K562 (cell line): ENCODE data around the gene C1orf105. TPM values are rescaled to one million over a fixed set of nuclear protein-coding genes. Genes with fewer than 3 reads are reported as not detected.
A peak's percentile ranks its signal among the peaks of the same experiment; 100 is the strongest.

Source experiments
- ATAC-seq: fragments of 200-7000 bp; cut with Tn5 transposase; 3 replicates; pipeline ENCODE4 v1.9.1; 2020; ENCODE audit warnings: moderate library complexity
- BruUV-seq: library from RNA; stranded (reverse); fragments of 400-500 nt; replicated peaks from 2 replicates; lab custom pipeline; 2021; lab: Mats Ljungman, UMichigan
- CTCF ChIA-PET: fragments of 300-600 bp; formaldehyde crosslinking; extraction: SDS; loops from one replicate; lab custom pipeline; 2021; ENCODE audit warnings: low intra/inter-chr PET ratio; lab: Yijun Ruan, JAX
- POLR2A ChIA-PET: fragments of 300-600, 350-650 bp; sonication (Branson Sonifier 250); formaldehyde crosslinking; extraction: SDS; loops from one replicate; lab custom pipeline; 2021; ENCODE audit warnings: antibody characterized with exemption, inconsistent platforms; lab: Yijun Ruan, JAX
- DNase-seq, 4 experiments: peaks; one replicate each; pipeline versions ENCODE4 v3.0.0 to v3.0.0-alpha.2; 2011 to 2018; ENCODE audit warnings: low spot score in 3 of 4, mixed read lengths in 3 of 4; ENCODE audit errors: extremely low read depth in 1 of 4
- FAIRE-seq: peaks from 2 replicates; lab custom pipeline; 2011; peaks lifted over from hg19 to GRCh38; lab: Jason Lieb, UNC
- H2AFZ ChIP-seq: 2 replicates; pipeline ENCODE4 v1.6.0; 2011; ENCODE audit warnings: low read depth, low read length, control low read depth, inconsistent platforms
- H3K27ac ChIP-seq: fragments of 200-600 bp; 3 replicates; pipeline ENCODE4 v1.8.0; 2011; ENCODE audit warnings: low read depth, mild to moderate bottlenecking, control low read depth, inconsistent platforms, low read length, moderate library complexity, mixed read lengths; ENCODE audit errors: extremely low read depth
- H3K27me3 ChIP-seq, 2 experiments: fragments of 300-600 bp in 1 of 2; 2 replicates in 1 of 2; 3 replicates in 1 of 2; pipeline versions ENCODE4 v1.6.0 to v1.8.0; 2011; ENCODE audit warnings: inconsistent platforms in 2 of 2, low read length in 2 of 2, mild to moderate bottlenecking in 1 of 2, mixed read lengths in 1 of 2, moderate library complexity in 1 of 2; ENCODE audit not compliant: control insufficient read depth in 2 of 2, insufficient read depth in 2 of 2
- H3K36me3 ChIP-seq: fragments of 300-600 bp; 3 replicates; pipeline ENCODE4 v1.8.0; 2011; ENCODE audit warnings: mild to moderate bottlenecking, low read length, inconsistent platforms; ENCODE audit not compliant: control insufficient read depth, insufficient read depth
- H3K4me1 ChIP-seq, 2 experiments: fragments of 200-600 bp in 1 of 2; replicated peaks in 1 of 2; 2 replicates in 1 of 2; 3 replicates in 1 of 2; pipeline versions ENCODE4 v1.5.1 to v1.8.0; 2011; ENCODE audit warnings: inconsistent platforms in 2 of 2, low read length in 2 of 2, mild to moderate bottlenecking in 1 of 2, mixed read lengths in 1 of 2, moderate library complexity in 1 of 2; ENCODE audit not compliant: control insufficient read depth in 2 of 2, insufficient read depth in 2 of 2
- H3K4me2 ChIP-seq: 2 replicates; pipeline ENCODE4 v1.6.1; 2011; ENCODE audit warnings: low read length, control low read depth, inconsistent platforms, mixed read lengths; ENCODE audit not compliant: insufficient read depth
- H3K4me3 ChIP-seq: fragments of 200-600 bp; sonication (generic), shearing (Covaris generic); 2 replicates; pipeline ENCODE4 v1.5.1; 2016; ENCODE audit warnings: control low read depth, inconsistent platforms
- H3K79me2 ChIP-seq: fragments of 200-600 bp; 3 replicates; pipeline ENCODE4 v1.8.0; 2011; ENCODE audit warnings: low read length, inconsistent platforms; ENCODE audit not compliant: control insufficient read depth, insufficient read depth
- H3K9ac ChIP-seq, 2 experiments: 2 replicates each; pipeline versions ENCODE4 v1.6.0 to v1.6.1; 2011; ENCODE audit warnings: low read depth in 2 of 2, low read length in 2 of 2, control low read depth in 1 of 2, inconsistent platforms in 1 of 2, mild to moderate bottlenecking in 1 of 2, mixed read lengths in 1 of 2; ENCODE audit not compliant: insufficient read depth in 1 of 2
- H3K9me1 ChIP-seq: one replicate; pipeline ENCODE4 v1.6.0; 2011; ENCODE audit warnings: inconsistent platforms, mild to moderate bottlenecking, low read length, moderate library complexity; ENCODE audit not compliant: control insufficient read depth, insufficient read depth
- H3K9me3 ChIP-seq: replicated peaks from 2 replicates; pipeline ENCODE4 v1.5.1; 2011; ENCODE audit warnings: low read depth, low read length, inconsistent platforms; ENCODE audit not compliant: control insufficient read depth, insufficient read depth
- H4K20me1 ChIP-seq: replicated peaks from 2 replicates; pipeline ENCODE4 v1.6.1; 2011; ENCODE audit warnings: low read length, inconsistent platforms, mixed read lengths; ENCODE audit not compliant: control insufficient read depth, insufficient read depth
- BCOR ChIP-seq: fragments of 450-650 bp; IDR thresholded peaks from 2 replicates; pipeline ENCODE4 v1.6.1; 2016
- BDP1 ChIP-seq: IDR thresholded peaks from 3 replicates; pipeline ENCODE4 v1.6.1; 2011; ENCODE audit not compliant: insufficient read length, insufficient read depth
- CHAMP1 ChIP-seq: fragments of 450-650 bp; IDR thresholded peaks from 2 replicates; pipeline ENCODE4 v1.6.1; 2016; ENCODE audit warnings: mild to moderate bottlenecking
- ELK3 ChIP-seq: fragments of 450-650 bp; formaldehyde crosslinking; IDR thresholded peaks from 2 replicates; pipeline ENCODE4 v1.4.0; 2020; ENCODE audit warnings: mild to moderate bottlenecking
- NFRKB ChIP-seq: fragments of 450-650 bp; IDR thresholded peaks from 2 replicates; pipeline ENCODE4 v1.6.1; 2016; ENCODE audit warnings: low read depth
- PTBP1 ChIP-seq: fragments of 200-400 bp; formaldehyde crosslinking; IDR thresholded peaks from 2 replicates; pipeline ENCODE4 v1.6.1; 2017; ENCODE audit warnings: low read depth, low read length
- RBM14 ChIP-seq: fragments of 200-400 bp; formaldehyde crosslinking; IDR thresholded peaks from 2 replicates; pipeline ENCODE4 v1.6.1; 2018; ENCODE audit warnings: low read depth, mild to moderate bottlenecking, low read length, moderate library complexity, borderline replicate concordance; ENCODE audit not compliant: insufficient read depth
- SMAD2 ChIP-seq: fragments of 150-350 bp; IDR thresholded peaks from 2 replicates; pipeline ENCODE4 v1.6.1; 2014; ENCODE audit warnings: low read depth, mild to moderate bottlenecking, low read length
- SNRNP70 ChIP-seq: fragments of 200-400 bp; formaldehyde crosslinking; optimal IDR thresholded peaks from 2 replicates; pipeline ENCODE3; 2017; ENCODE audit warnings: low read depth, low read length
- SRSF3 ChIP-seq: fragments of 200-400 bp; formaldehyde crosslinking; IDR thresholded peaks from 2 replicates; pipeline ENCODE4 v1.6.1; 2016; ENCODE audit warnings: mild to moderate bottlenecking, low read length, moderate library complexity; ENCODE audit not compliant: insufficient read depth
- WGBS: fragments of 100-300 bp; shearing (Covaris generic); methylation state at CpG from one replicate; pipeline ENCODE4 v1.1.6; 2016; ENCODE audit warnings: low coverage, mixed read lengths; ENCODE audit not compliant: insufficient coverage; ENCODE audit errors: missing lambda C conversion rate; 5-methylcytosine and 5-hydroxymethylcytosine counted together
- in situ Hi-C: fragments of 300-500 bp; cut with MboI; formaldehyde crosslinking; loops from 4 replicates; pipeline ENCODE4 v1.15.0; 2018; ENCODE audit warnings: inconsistent platforms, mixed read lengths
- intact Hi-C: fragments of 100-400 bp; cut with micrococcal nuclease; formaldehyde crosslinking; loops from 2 replicates; pipeline ENCODE4 v1.14.2; 2022
- polyA plus RNA-seq, 8 experiments: library from polyadenylated mRNA; depleted of rRNA in 4 of 8; stranded (reverse) in 5 of 8; unstranded in 3 of 8; fragments of >200 nt; fragmentation: Nextera tagmentation in 2 of 8; fragmentation: Illumina TruSeq in 1 of 8; extraction: Ambion mirVana in 2 of 8; extraction: Trizol in 1 of 8; gene quantifications; 2 replicates each; pipeline versions ENCODE4 v1.2.1 to v1.2.3, GENCODE V29; 2011 to 2014; ENCODE audit warnings: inconsistent platforms in 1 of 8, missing spikeins in 1 of 8
- total RNA-seq, 7 experiments: library from RNA; depleted of rRNA in 6 of 7; stranded (reverse); fragments of >200 nt in 6 of 7; fragmentation: Illumina TruSeq in 2 of 7; extraction: Trizol in 2 of 7; gene quantifications; 2 replicates each; pipeline versions ENCODE4 v1.2.1 to v1.2.3, GENCODE V29; 2011 to 2021; ENCODE audit warnings: low replicate concordance in 1 of 7
- TF ChIP-seq, protein P1 (sequence below): fragments of 450-650 bp; IDR thresholded peaks from 2 replicates; pipeline ENCODE4 v1.7.1; 2018; ENCODE audit warnings: mild to moderate bottlenecking, low read depth; ENCODE audit not compliant: partially characterized antibody
- TF ChIP-seq, protein P2 (sequence below): fragments of 250-450 bp; sonication (Bioruptor Pico); IDR thresholded peaks from 2 replicates; pipeline ENCODE4 v1.8.0; 2022; ENCODE audit warnings: inconsistent platforms, mild to moderate bottlenecking, moderate library complexity, borderline replicate concordance

The C1orf105 gene
- total and polyA plus RNA-seq, 9 of the 15 experiments (the other 6 are each of a cell fraction or from before 2014, with no cell fraction given) = 0.08 TPM; not detected in 8

DNA sequence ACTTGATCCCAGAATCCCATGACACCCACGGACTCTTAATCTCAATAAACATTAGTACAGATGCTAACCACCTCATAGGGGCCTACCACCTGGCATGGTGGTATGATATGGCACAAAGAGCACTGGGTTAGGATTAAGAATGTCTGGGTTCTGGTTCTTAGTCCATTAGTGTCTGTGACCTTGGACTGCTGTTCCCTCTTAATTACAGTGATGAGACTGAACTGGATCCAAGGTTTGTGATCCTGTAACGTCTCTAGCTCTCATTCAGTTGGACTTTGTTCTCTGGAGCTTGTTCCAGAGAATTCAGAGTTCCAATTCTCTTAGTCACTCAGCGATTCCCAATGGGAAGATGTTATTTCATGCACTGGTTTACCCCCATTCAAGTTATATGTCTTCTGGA, 47.0 kb downstream of the C1orf105 start (continued):
- TF ChIP-seq SMAD2 = no peak
- TF ChIP-seq PTBP1 = no peak

GRCh38 chr1:172468296-172468695, 47.8 kb downstream of the C1orf105 start:
- Histone ChIP-seq H3K36me3 (no peaks in the 10 kb centered on the region), H3K79me2 (no peaks in the 10 kb centered on the region), H2AFZ (peak overlapping the region; percentile 51; the same call in 1 of the 2 replicates), H3K9me3 (no peaks in the 10 kb centered on the region), H3K27me3 (no peaks in the 10 kb centered on the region; a peak in 1 of 5 replicates), H3K9me1 (no peaks in the 10 kb centered on the region), H3K9ac (no peak overlapping the region), H3K4me2 (no peak overlapping the region), H4K20me1 (no peaks in the 10 kb centered on the region), H3K4me3 (no peak overlapping the region), H3K27ac (no peak overlapping the region), H3K4me1 (peaks cover 0 to 5% of the 10 kb centered on the region in 2 experiments; a peak in 1 of 5 replicates)
- intact Hi-C loops = no loop called here
- no TSS peak for BruUV-seq
- FAIRE-seq = no peak
- in situ Hi-C loops = no loop called here
- no peak for DNase-seq
- ChIA-PET CTCF (no interaction called here), POLR2A (interaction anchor here (0.5 to 1.2 kb wide), 3 partner anchors 12 to 64 kb away, joined by 3 to 5 read pairs (median 3); partner anchors contain the start of gene SUCO)
- ATAC-seq = no peak
- WGBS = 27% methylated on average over 5 of the region's 5 CpGs
- TF ChIP-seq SNRNP70 = no peak
- TF ChIP-seq, protein P1, sequence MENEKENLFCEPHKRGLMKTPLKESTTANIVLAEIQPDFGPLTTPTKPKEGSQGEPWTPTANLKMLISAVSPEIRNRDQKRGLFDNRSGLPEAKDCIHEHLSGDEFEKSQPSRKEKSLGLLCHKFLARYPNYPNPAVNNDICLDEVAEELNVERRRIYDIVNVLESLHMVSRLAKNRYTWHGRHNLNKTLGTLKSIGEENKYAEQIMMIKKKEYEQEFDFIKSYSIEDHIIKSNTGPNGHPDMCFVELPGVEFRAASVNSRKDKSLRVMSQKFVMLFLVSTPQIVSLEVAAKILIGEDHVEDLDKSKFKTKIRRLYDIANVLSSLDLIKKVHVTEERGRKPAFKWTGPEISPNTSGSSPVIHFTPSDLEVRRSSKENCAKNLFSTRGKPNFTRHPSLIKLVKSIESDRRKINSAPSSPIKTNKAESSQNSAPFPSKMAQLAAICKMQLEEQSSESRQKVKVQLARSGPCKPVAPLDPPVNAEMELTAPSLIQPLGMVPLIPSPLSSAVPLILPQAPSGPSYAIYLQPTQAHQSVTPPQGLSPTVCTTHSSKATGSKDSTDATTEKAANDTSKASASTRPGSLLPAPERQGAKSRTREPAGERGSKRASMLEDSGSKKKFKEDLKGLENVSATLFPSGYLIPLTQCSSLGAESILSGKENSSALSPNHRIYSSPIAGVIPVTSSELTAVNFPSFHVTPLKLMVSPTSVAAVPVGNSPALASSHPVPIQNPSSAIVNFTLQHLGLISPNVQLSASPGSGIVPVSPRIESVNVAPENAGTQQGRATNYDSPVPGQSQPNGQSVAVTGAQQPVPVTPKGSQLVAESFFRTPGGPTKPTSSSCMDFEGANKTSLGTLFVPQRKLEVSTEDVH = no peak
- no peak for TF ChIP-seq CHAMP1
- TF ChIP-seq NFRKB = no peak
- TF ChIP-seq, protein P2, sequence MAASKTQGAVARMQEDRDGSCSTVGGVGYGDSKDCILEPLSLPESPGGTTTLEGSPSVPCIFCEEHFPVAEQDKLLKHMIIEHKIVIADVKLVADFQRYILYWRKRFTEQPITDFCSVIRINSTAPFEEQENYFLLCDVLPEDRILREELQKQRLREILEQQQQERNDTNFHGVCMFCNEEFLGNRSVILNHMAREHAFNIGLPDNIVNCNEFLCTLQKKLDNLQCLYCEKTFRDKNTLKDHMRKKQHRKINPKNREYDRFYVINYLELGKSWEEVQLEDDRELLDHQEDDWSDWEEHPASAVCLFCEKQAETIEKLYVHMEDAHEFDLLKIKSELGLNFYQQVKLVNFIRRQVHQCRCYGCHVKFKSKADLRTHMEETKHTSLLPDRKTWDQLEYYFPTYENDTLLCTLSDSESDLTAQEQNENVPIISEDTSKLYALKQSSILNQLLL (CRISPR knock-in tag) = no peak
- no peak for TF ChIP-seq ELK3
- TF ChIP-seq RBM14 = no peak
- TF ChIP-seq BDP1 = no peak
- TF ChIP-seq SRSF3 = no peak
- TF ChIP-seq BCOR = no peak
